HG03469 (cell line): Measurements from ENCODE around the gene PNPLA5.
"Not testable (repeated sequence)": the region's sequence is repeated elsewhere in the genome, so short reads cannot be mapped to it uniquely, and the experiment has no call there.

Experiments
- ATAC-seq: cut with Tn5 transposase; IDR thresholded peaks from one replicate; pipeline ENCODE4 v1.9.1; 2021; ENCODE audit warnings: mild to moderate bottlenecking, moderate library complexity, moderate number of reproducible peaks; ENCODE audit not compliant: unreplicated experiment

Gene PNPLA5

GRCh38 chr22:43891360-43892182 is at the start of gene PNPLA5:
PNPLA5 (minus strand) TSS chr22:43892013; CDS start chr22:43891880, 133 bp downstream.
- ATAC-seq = no peak

- no peak for ATAC-seq
Measured at GRCh38 chr22:43941449-43941848, 49.6 kb upstream of the PNPLA5 start.

- ATAC-seq = no peak
Measured at GRCh38 chr22:43931771-43932170, 40.0 kb upstream of the PNPLA5 start.

GRCh38 chr22:43928908-43929307 is 37.1 kb upstream of the PNPLA5 start:
- ATAC-seq = no peak

- ATAC-seq = no peak
Measured at GRCh38 chr22:43928468-43928867, 36.7 kb upstream of the PNPLA5 start.

- ATAC-seq = no peak
Measured at GRCh38 chr22:43926349-43926710, 34.5 kb upstream of the PNPLA5 start.

- ATAC-seq = no peak
Measured at GRCh38 chr22:43925433-43926348, 33.9 kb upstream of the PNPLA5 start.

GRCh38 chr22:43924877-43925276 is 33.1 kb upstream of the PNPLA5 start:
- ATAC-seq = no peak

GRCh38 chr22:43923631-43924464 is 32.0 kb upstream of the PNPLA5 start, which contains the start of gene PNPLA3:
PNPLA3 (plus strand) TSS chr22:43923805; CDS start chr22:43923912, 107 bp downstream.
- no peak for ATAC-seq

- no peak for ATAC-seq
Measured at GRCh38 chr22:43923191-43923590, 31.4 kb upstream of the PNPLA5 start.

- no peak for ATAC-seq
Measured at GRCh38 chr22:43922123-43922522, 30.3 kb upstream of the PNPLA5 start.

- no peak for ATAC-seq
Measured at GRCh38 chr22:43921370-43921769, 29.6 kb upstream of the PNPLA5 start.

- ATAC-seq = no peak
Measured at GRCh38 chr22:43919106-43919973, 27.5 kb upstream of the PNPLA5 start.

GRCh38 chr22:43917521-43917920 is 25.7 kb upstream of the PNPLA5 start:
- no peak for ATAC-seq

GRCh38 chr22:43911351-43911750 is 19.5 kb upstream of the PNPLA5 start:
- no peak for ATAC-seq

- no peak for ATAC-seq
Measured at GRCh38 chr22:43910178-43910695, 18.4 kb upstream of the PNPLA5 start.

GRCh38 chr22:43909708-43910107 is 17.9 kb upstream of the PNPLA5 start:
- no peak for ATAC-seq

GRCh38 chr22:43905681-43906080 is 13.9 kb upstream of the PNPLA5 start:
- no peak for ATAC-seq

- ATAC-seq = not testable (repeated sequence)
Measured at GRCh38 chr22:43904412-43904811, 12.6 kb upstream of the PNPLA5 start.

GRCh38 chr22:43903033-43903432 is 11.2 kb upstream of the PNPLA5 start:
- not testable (repeated sequence) for ATAC-seq
